GM19324 (cell line): Measurements from ENCODE around the gene ZNF827.
A peak's percentile ranks its signal among the peaks of the same experiment; 100 is the strongest.

Experiments
- ATAC-seq: cut with Tn5 transposase; IDR thresholded peaks from one replicate; pipeline ENCODE4 v1.9.1; 2021; ENCODE audit warnings: mild to moderate bottlenecking, moderate library complexity; ENCODE audit not compliant: unreplicated experiment, low FRiP score

ZNF827 gene

GRCh38 chr4:145890689-145891088 lies 47.9 kb downstream of the ZNF827 start:
- ATAC-seq, result no peak

GRCh38 chr4:145888393-145888792 lies 50.2 kb downstream of the ZNF827 start:
- no peak for ATAC-seq

GRCh38 chr4:145887241-145887991 lies 51.2 kb downstream of the ZNF827 start:
- ATAC-seq, result no peak

- ATAC-seq, result no peak
Measured at GRCh38 chr4:145886871-145887240, 51.8 kb downstream of the ZNF827 start.

- no peak for ATAC-seq
Measured at GRCh38 chr4:145885666-145886065, 53.0 kb downstream of the ZNF827 start.

- ATAC-seq, result no peak
Measured at GRCh38 chr4:145884775-145885174, 53.8 kb downstream of the ZNF827 start.

GRCh38 chr4:145883101-145883694 lies 55.4 kb downstream of the ZNF827 start:
- ATAC-seq, result no peak

GRCh38 chr4:145882604-145883003 lies 56.0 kb downstream of the ZNF827 start:
- ATAC-seq, result no peak

- ATAC-seq, result no peak
Measured at GRCh38 chr4:145881989-145882388, 56.6 kb downstream of the ZNF827 start.

- ATAC-seq, result no peak
Measured at GRCh38 chr4:145881576-145881975, 57.0 kb downstream of the ZNF827 start.

GRCh38 chr4:145880355-145880960 lies 58.2 kb downstream of the ZNF827 start:
- ATAC-seq, result no peak

GRCh38 chr4:145879598-145879997 lies 59.0 kb downstream of the ZNF827 start:
- ATAC-seq, result no peak

GRCh38 chr4:145878501-145879435 lies 59.9 kb downstream of the ZNF827 start:
- no peak for ATAC-seq

GRCh38 chr4:145876531-145877180 lies 62.0 kb downstream of the ZNF827 start:
- ATAC-seq, result no peak

- no peak for ATAC-seq
Measured at GRCh38 chr4:145873901-145874300, 64.7 kb downstream of the ZNF827 start.

- no peak for ATAC-seq
Measured at GRCh38 chr4:145871209-145871608, 67.4 kb downstream of the ZNF827 start.

- peak; percentile 58 for ATAC-seq
Measured at GRCh38 chr4:145870155-145871020, 68.2 kb downstream of the ZNF827 start.

- ATAC-seq, result peak; percentile 40
Measured at GRCh38 chr4:145868637-145869409, 69.8 kb downstream of the ZNF827 start.

GRCh38 chr4:145867406-145867805 lies 71.2 kb downstream of the ZNF827 start:
- no peak for ATAC-seq
